Fibroblast of the aortic adventitia (primary cell): Measurements from ENCODE around the gene ADAMTS13. TPM values are rescaled to one million over a fixed set of nuclear protein-coding genes. Genes with fewer than 3 reads are reported as not detected.

Experiments used
- DNase-seq: peaks from one replicate; pipeline ENCODE4 v3.0.0-alpha.2; 2010; ENCODE audit warnings: low read depth
- H3K4me3 ChIP-seq: 2 replicates; pipeline ENCODE4 v1.5.1; 2011; ENCODE audit warnings: low read depth, mild to moderate bottlenecking, control low read depth, low read length, moderate library complexity
- total RNA-seq: library from RNA; depleted of rRNA; stranded (reverse); fragments of >200 nt; gene quantifications from 2 replicates; pipeline ENCODE4 v1.2.3, GENCODE V29; 2012; ENCODE audit warnings: low replicate concordance
- TF ChIP-seq, protein P1 (sequence below): IDR thresholded peaks from 2 replicates; pipeline ENCODE4 v1.5.1; 2011; ENCODE audit warnings: mild to moderate bottlenecking, low read length, control low read depth, inconsistent platforms; ENCODE audit not compliant: insufficient read depth

ADAMTS13 gene
- total RNA-seq, 1 donor: 1.4 TPM

DNA sequence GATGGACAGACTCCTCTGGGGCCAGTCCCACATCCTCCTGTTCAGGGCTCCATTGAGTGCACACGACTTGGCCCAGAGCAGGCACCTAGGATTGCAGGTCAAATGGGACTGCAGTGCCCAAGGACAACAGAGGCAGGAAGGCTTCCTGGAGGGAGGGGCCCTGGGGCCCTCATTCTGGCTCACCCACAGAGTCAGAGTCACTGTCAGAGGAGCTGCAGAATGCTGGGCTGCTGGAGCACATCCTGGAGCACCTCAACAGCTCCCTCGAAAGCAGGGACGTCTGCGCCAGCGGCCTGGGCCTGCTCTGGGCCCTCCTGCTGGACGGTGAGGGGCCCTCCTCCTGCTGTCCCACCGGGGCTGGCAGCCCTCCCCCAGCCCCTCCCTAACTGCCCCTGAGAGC is 19.5 kb upstream of the ADAMTS13 start:
- TF ChIP-seq, protein P1, sequence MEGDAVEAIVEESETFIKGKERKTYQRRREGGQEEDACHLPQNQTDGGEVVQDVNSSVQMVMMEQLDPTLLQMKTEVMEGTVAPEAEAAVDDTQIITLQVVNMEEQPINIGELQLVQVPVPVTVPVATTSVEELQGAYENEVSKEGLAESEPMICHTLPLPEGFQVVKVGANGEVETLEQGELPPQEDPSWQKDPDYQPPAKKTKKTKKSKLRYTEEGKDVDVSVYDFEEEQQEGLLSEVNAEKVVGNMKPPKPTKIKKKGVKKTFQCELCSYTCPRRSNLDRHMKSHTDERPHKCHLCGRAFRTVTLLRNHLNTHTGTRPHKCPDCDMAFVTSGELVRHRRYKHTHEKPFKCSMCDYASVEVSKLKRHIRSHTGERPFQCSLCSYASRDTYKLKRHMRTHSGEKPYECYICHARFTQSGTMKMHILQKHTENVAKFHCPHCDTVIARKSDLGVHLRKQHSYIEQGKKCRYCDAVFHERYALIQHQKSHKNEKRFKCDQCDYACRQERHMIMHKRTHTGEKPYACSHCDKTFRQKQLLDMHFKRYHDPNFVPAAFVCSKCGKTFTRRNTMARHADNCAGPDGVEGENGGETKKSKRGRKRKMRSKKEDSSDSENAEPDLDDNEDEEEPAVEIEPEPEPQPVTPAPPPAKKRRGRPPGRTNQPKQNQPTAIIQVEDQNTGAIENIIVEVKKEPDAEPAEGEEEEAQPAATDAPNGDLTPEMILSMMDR: no peak
- no peak for DNase-seq
- no peak overlapping the region for H3K4me3 ChIP-seq

DNA sequence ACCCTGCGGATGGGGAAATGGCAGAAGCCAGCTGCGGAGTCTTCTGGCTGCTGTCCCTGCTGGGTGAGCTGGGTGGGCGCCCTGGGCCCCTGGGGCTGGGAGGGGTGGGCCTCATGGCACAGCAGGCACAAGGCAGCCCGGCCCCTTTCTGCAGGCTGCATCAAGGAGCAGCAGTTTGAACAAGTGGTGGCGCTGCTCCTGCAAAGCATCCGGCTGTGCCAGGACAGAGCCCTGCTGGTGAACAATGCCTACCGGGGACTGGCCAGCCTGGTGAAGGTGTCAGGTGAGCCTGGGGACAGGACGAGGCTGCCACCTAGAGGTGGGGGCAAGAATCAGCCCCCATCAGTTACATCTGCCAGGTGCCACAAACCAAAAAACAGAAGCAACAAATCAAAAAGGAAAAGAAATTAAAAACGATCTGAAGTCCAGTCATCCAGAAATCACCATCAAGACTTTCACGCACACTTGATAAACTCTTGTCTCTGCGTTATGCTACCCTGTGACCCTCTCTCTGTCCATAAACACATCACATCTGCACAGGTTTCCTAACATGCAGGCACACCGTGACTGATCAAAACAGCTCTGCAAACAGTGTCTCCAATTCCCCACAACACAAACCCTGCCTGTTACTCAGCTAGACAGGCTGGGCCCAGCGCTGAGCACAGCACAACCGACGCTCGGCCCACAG is 18.3 kb upstream of the ADAMTS13 start:
- H3K4me3 ChIP-seq: no peak overlapping the region
- TF ChIP-seq, protein P1: peak; percentile 55
- no peak for DNase-seq

DNA sequence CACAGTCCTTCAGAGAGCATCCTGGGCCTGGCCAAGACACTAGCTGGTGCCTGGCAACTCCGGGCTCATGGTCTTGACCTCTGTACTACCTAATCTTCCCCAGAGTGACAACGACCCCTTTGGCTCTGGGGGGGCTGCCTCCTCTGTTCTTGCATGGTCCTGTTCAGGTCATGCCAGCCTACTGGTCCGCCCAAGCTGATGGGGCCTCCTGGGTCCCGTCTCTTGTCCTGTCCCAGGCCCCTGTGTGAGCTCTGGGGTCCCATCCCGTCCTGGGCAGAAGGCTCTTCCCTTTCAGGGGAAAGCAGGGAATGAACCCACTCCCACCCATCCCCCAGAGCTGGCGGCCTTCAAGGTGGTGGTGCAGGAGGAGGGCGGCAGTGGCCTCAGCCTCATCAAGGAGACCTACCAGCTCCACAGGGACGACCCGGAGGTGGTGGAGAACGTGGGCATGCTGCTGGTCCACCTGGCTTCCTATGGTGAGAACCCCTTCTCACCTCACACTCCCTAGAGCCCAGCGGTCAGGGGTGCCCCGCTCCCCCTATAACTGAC is 17.6 kb upstream of the ADAMTS13 start:
- H3K4me3 ChIP-seq: no peak overlapping the region
- DNase-seq: no peak
- TF ChIP-seq, protein P1: no peak

DNA sequence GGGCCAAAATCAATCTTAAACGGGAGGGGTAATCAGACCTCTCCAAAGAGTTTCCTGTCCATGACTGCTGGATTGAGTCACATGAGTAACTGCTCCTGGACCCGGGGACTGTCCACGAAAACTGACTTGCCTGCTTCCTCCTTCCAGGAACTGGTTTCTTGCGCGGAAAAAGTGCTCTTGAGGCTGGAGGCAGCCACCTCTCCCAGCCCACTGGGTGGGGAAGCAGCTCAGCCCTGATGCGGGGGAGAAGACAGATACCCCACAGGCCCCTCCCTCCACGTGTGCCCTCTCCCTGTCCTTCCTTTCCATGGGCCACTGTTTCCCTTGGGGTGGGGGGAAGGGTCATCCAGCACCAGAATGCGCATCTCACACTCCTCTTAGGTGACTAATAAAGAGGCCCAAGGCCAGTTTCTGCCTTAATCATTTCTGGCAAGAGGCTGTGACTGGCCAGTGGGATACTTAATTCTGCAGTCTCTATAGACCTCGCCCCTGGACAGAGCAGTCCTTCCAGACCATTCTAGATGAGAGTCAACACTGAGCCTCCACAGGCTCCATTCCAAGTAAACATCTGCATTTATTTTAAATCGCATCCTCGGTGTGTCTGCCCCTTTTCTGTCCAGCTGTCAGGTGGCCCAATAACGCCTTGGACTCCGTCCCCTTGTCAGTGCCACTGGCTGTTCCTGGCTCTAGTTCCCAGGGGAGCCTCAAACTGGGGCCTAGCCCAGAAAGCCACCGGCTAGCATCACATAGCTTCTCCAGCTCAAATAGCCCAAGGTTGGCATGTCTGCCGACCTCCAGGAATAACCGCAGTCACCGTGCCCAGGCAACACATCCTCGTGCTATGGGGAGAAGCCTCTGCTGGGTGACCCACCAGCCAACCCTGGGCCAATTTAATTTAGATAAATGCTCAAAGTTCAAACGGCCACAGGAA is 16.4 kb upstream of the ADAMTS13 start:
- TF ChIP-seq, protein P1: no peak
- no peak overlapping the region for H3K4me3 ChIP-seq
- DNase-seq: peak; percentile 65

DNA sequence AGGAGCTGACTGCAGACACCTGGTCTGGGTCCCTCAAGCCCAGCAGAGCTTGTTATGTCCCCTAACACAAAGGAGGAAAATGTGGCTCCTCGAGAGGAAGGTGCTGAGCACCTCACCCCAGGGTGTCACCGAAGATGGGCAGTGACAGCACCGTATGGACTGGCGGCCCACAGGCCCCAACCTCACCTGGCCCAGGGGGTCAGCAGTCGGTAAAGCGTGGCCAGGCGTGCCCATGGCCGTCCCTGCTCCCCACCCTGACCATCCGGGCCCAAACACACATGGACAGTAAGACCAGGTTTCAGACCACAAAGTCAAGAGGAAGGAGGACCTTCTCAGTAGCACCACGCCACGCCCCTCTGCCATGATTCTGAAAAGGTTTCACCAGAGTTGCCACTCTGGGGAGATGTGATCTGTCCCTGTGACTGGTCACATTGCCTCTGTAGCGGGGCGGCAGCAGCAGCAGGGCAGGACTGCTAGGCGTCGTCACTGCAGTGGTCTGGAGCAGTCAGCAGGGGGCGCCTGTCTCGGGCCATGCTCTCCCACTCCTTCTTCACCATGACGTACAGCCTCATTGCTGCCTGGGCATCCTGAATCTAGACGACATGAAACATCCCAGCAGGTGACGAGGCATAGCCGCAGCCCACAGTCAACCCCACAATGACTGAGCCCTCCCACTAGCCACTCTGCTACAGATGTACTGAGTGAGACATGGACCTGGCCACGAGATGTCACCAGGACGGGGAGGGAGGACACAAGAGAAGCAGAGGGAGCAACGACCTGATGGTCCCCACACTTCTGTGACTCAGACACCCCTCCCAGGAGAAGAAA is 15.5 kb upstream of the ADAMTS13 start:
- peak; percentile 69 for DNase-seq
- H3K4me3 ChIP-seq: no peak overlapping the region
- TF ChIP-seq, protein P1: peak; percentile 93

DNA sequence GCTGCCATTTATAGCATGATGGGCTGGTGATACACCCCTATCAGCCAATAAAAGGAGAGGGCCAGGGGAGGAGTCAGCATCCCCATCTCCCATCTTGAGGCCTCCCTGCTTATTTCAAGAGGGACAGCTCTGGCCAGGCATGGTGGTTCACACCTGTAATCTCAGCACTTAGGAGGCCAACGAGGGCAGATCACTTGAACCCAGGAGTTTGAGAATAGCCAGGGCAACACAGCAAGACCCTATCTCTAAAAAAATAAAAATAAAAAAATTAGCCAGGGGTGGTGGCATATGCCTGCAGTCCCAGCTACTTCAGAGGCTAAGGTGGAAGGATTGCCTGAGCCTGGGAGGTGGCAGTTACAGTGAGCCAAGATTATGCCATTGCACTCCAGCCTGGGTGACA is 14.1 kb upstream of the ADAMTS13 start:
- TF ChIP-seq, protein P1: no peak
- DNase-seq: no peak
- no peak overlapping the region for H3K4me3 ChIP-seq
